Fibroblast of lung (primary cell): ENCODE results near the gene FAAP100.

Source experiments
- EZH2 ChIP-seq: IDR thresholded peaks from 2 replicates; pipeline ENCODE4 v1.5.1; 2012; ENCODE audit warnings: low read length, control low read depth, mild to moderate bottlenecking; ENCODE audit errors: missing control alignments
- TF ChIP-seq, protein P1 (sequence below), 2 donors: IDR thresholded peaks in 1 of 2; conservative IDR thresholded peaks in 1 of 2; 1 replicate in 1 of 2; 2 replicates in 1 of 2; pipeline ENCODE4 v1.5.1; 2011 to 2012; ENCODE audit warnings: low read length in 2 of 2, control low read depth in 1 of 2, inconsistent platforms in 1 of 2, low read depth in 1 of 2, mild to moderate bottlenecking in 1 of 2

DNA sequence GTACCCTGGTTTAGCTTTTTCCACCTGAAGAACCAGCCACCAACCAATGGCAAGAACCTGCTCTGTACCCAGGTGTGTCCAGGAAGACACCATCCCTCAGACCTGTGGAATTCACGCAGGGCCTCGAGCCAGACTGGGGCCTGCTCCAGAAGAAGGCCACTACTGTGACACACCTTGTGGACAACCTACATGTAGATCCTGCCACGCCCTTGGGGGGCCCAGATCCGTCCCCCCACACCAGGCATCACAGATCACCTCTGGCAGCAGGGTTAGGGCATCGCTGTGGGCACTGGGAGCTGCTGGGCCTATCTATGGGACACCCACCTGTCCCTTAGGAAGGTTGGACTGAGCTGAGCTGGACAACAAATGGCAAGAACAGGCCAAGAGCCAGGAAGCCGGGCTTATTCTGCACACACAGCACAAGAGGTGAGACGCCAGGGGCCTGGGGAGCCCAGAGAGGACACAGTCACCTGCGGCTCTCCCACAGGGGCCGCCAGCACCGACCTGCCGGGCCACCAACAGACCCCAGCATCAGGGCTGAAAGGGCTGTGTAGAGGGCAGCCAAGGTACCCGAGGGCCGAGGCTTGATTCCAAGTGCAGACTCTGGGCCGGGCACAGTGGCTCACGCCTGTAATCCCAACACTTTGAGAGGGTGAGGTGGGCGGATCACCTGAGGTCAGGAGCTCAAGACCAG, 7.7 kb downstream of the FAAP100 start:
- TF ChIP-seq, protein P1, sequence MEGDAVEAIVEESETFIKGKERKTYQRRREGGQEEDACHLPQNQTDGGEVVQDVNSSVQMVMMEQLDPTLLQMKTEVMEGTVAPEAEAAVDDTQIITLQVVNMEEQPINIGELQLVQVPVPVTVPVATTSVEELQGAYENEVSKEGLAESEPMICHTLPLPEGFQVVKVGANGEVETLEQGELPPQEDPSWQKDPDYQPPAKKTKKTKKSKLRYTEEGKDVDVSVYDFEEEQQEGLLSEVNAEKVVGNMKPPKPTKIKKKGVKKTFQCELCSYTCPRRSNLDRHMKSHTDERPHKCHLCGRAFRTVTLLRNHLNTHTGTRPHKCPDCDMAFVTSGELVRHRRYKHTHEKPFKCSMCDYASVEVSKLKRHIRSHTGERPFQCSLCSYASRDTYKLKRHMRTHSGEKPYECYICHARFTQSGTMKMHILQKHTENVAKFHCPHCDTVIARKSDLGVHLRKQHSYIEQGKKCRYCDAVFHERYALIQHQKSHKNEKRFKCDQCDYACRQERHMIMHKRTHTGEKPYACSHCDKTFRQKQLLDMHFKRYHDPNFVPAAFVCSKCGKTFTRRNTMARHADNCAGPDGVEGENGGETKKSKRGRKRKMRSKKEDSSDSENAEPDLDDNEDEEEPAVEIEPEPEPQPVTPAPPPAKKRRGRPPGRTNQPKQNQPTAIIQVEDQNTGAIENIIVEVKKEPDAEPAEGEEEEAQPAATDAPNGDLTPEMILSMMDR (conservative IDR thresholded peaks at IDR 0.05 in 1 of 2, IDR thresholded peaks at IDR 0.05 in 1 of 2; ENCODE audit: low read depth in 1 of 2, low read length in 2 of 2) = no peak
- TF ChIP-seq EZH2 = no peak
